GM19240 (cell line): ENCODE results near the gene EPC1.
"Not testable (repeated sequence)": the region's sequence is repeated elsewhere in the genome, so short reads cannot be mapped to it uniquely, and the experiment has no call there.

Source experiments
- DNase-seq: peaks from one replicate; pipeline ENCODE4 v3.0.0; 2011; ENCODE audit warnings: low spot score; ENCODE audit not compliant: insufficient read length

The EPC1 gene

GRCh38 chr10:32372000-32372875 is 25.3 kb upstream of the EPC1 start:
- no peak for DNase-seq

GRCh38 chr10:32371101-32371500 is 24.1 kb upstream of the EPC1 start:
- no peak for DNase-seq

- no peak for DNase-seq
Measured at GRCh38 chr10:32367793-32368453, 21.0 kb upstream of the EPC1 start.

- no peak for DNase-seq
Measured at GRCh38 chr10:32366588-32366987, 19.6 kb upstream of the EPC1 start.

- DNase-seq: no peak
Measured at GRCh38 chr10:32366111-32366510, 19.2 kb upstream of the EPC1 start.

- not testable (repeated sequence) for DNase-seq
Measured at GRCh38 chr10:32365404-32365803, 18.4 kb upstream of the EPC1 start.

GRCh38 chr10:32362571-32362970 is 15.6 kb upstream of the EPC1 start:
- DNase-seq: no peak

- DNase-seq: no peak
Measured at GRCh38 chr10:32360884-32361283, 13.9 kb upstream of the EPC1 start.

- DNase-seq: no peak
Measured at GRCh38 chr10:32360241-32360640, 13.3 kb upstream of the EPC1 start.

- DNase-seq: no peak
Measured at GRCh38 chr10:32357056-32357735, 10.2 kb upstream of the EPC1 start.

- DNase-seq: not testable (repeated sequence)
Measured at GRCh38 chr10:32354690-32355089, 7.7 kb upstream of the EPC1 start.

GRCh38 chr10:32350811-32351350 is 3.9 kb upstream of the EPC1 start:
- no peak for DNase-seq

- no peak for DNase-seq
Measured at GRCh38 chr10:32349968-32350738, 3.2 kb upstream of the EPC1 start.

GRCh38 chr10:32349199-32349585 is 2.2 kb upstream of the EPC1 start:
- no peak for DNase-seq

- DNase-seq: no peak
Measured at GRCh38 chr10:32348297-32349198, 1.6 kb upstream of the EPC1 start.

- DNase-seq: no peak
Measured at GRCh38 chr10:32347363-32348022, 535 bp upstream of the EPC1 start.

GRCh38 chr10:32346134-32346550 is 816 bp downstream of the EPC1 start:
- DNase-seq: peak; percentile 77

GRCh38 chr10:32341596-32341995 is 5.4 kb downstream of the EPC1 start:
- no peak for DNase-seq

GRCh38 chr10:32340596-32341180 is 6.3 kb downstream of the EPC1 start:
- DNase-seq: no peak
